ENCODE results near the gene ZNF398.

The ZNF398 gene

GRCh38 chr7:149144436-149144922 lies 2.8 kb upstream of the ZNF398 start (continued):
- TF ChIP-seq PRDM10 (tag by site-specific recombination; IDR thresholded peaks at IDR 0.05) (peak; percentile 60; the same call in 1 of the 2 replicates), KLF1 (tag by site-specific recombination; IDR thresholded peaks at IDR 0.05) (peak; percentile 88), ZNF629 (tag by site-specific recombination; IDR thresholded peaks at IDR 0.05) (0 out of 2 replicates have a peak, but pooled peaks have one; percentile 19), ZSCAN23 (tag by site-specific recombination; IDR thresholded peaks at IDR 0.05) (peak; percentile 54; the same call in 1 of the 2 replicates)

- H3K4me3 ChIP-seq (ENCODE audit: low read depth, low read length): no peak overlapping the region
- no peaks in the 10 kb centered on the region for H3K4me1 ChIP-seq (ENCODE audit: control insufficient read depth, insufficient read depth, low read length)
- no peak overlapping the region for H3K27ac ChIP-seq (ENCODE audit: extremely low read depth, low read depth, low read length)
- no peaks in the 10 kb centered on the region for H3K9me3 ChIP-seq (ENCODE audit: control insufficient read depth, insufficient read depth, low read depth, low read length)
- 0 out of 2 replicates have a peak, but pooled peaks have one; percentile 0 for TF ChIP-seq ZNF335 (tag by site-specific recombination; conservative IDR thresholded peaks at IDR 0.05)
- TF ChIP-seq GLIS1 (tag by site-specific recombination; IDR thresholded peaks at IDR 0.05): peak; percentile 37; the same call in 1 of the 2 replicates
- no peak for TF ChIP-seq ZFP37 (tag by site-specific recombination; IDR thresholded peaks at IDR 0.05)
- TF ChIP-seq ZBTB44 (tag by site-specific recombination; IDR thresholded peaks at IDR 0.05): 0 out of 2 replicates have a peak, but pooled peaks have one; percentile 5
- ChIA-PET POLR2A (no interaction called here), CTCF (interaction anchor here (0.6 to 2.1 kb wide), 3 partner anchors 9 to 351 kb away, joined by 3 to 18 read pairs (median 5); no protein-coding TSS in a partner anchor)
- peaks cover 0 to 7% of the 10 kb centered on the region in 2 experiments; a peak in 1 of 3 replicates for H3K36me3 ChIP-seq (ENCODE audit: control insufficient read depth in 2 of 2, insufficient read depth in 1 of 2, low read length in 2 of 2)
Observed at GRCh38 chr7:149145031-149145845, 2.0 kb upstream of the ZNF398 start.

GRCh38 chr7:149147752-149148653 lies 750 bp downstream of the ZNF398 start:
- CTCF ChIA-PET: interaction anchor here (0.6 to 2.3 kb wide), 8 partner anchors 12 to 600 kb away, joined by 3 to 18 read pairs (median 4); partner anchors contain the start of genes ZNF282 and ZNF425
- Histone ChIP-seq H3K27ac (ENCODE audit: extremely low read depth, low read depth, low read length) (peak overlapping the region; percentile 87), H3K4me1 (ENCODE audit: control insufficient read depth, insufficient read depth, low read length) (no peaks in the 10 kb centered on the region), H3K4me3 (ENCODE audit: low read depth, low read length) (peak overlapping the region; percentile 65), H3K9me3 (ENCODE audit: control insufficient read depth, insufficient read depth, low read depth, low read length) (no peaks in the 10 kb centered on the region), H3K36me3 (ENCODE audit: control insufficient read depth in 2 of 2, insufficient read depth in 1 of 2, low read length in 2 of 2) (peaks cover 0 to 16% of the 10 kb centered on the region in 2 experiments; a peak in 2 of 3 replicates)
- POLR2A ChIA-PET: interaction anchor here (0.6 to 3.9 kb wide), 7 partner anchors 9 to 659 kb away, joined by 3 to 39 read pairs (median 7); partner anchors contain the start of genes ZNF282 and ZNF425
- TF ChIP-seq REPIN1 (tag by site-specific recombination; IDR thresholded peaks at IDR 0.05; ENCODE audit: low read depth): no peak
- TF ChIP-seq ZNF473 (tag by site-specific recombination; IDR thresholded peaks at IDR 0.05): no peak
- no peak for TF ChIP-seq ZNF239 (tag by site-specific recombination; IDR thresholded peaks at IDR 0.05)
- TF ChIP-seq ZNF248 (tag by site-specific recombination; IDR thresholded peaks at IDR 0.05): no peak
- TF ChIP-seq ZNF398 (tag by site-specific recombination; IDR thresholded peaks at IDR 0.05): 0 out of 2 replicates have a peak, but pooled peaks have one; percentile 24
- no peak for TF ChIP-seq ZNF350 (tag by site-specific recombination; IDR thresholded peaks at IDR 0.05)
- peak; percentile 92 for TF ChIP-seq ZNF501 (tag by site-specific recombination; IDR thresholded peaks at IDR 0.05)
- TF ChIP-seq SP3 (tag by site-specific recombination; IDR thresholded peaks at IDR 0.05): no peak
- TF ChIP-seq OSR2 (tag by site-specific recombination; IDR thresholded peaks at IDR 0.05): no peak
- peak; percentile 51; the same call in 1 of the 2 replicates for TF ChIP-seq ZBTB10 (tag by site-specific recombination; IDR thresholded peaks at IDR 0.05)
- no peak for TF ChIP-seq WT1 (tag by site-specific recombination; IDR thresholded peaks at IDR 0.05)

Data from HEK293 (cell line).